ENCODE data around the gene TUBG2.

The TUBG2 gene

GRCh38 chr17:42667088-42667951 lies 8.2 kb downstream of the TUBG2 start:
- TF ChIP-seq, protein P1, sequence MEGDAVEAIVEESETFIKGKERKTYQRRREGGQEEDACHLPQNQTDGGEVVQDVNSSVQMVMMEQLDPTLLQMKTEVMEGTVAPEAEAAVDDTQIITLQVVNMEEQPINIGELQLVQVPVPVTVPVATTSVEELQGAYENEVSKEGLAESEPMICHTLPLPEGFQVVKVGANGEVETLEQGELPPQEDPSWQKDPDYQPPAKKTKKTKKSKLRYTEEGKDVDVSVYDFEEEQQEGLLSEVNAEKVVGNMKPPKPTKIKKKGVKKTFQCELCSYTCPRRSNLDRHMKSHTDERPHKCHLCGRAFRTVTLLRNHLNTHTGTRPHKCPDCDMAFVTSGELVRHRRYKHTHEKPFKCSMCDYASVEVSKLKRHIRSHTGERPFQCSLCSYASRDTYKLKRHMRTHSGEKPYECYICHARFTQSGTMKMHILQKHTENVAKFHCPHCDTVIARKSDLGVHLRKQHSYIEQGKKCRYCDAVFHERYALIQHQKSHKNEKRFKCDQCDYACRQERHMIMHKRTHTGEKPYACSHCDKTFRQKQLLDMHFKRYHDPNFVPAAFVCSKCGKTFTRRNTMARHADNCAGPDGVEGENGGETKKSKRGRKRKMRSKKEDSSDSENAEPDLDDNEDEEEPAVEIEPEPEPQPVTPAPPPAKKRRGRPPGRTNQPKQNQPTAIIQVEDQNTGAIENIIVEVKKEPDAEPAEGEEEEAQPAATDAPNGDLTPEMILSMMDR (IDR thresholded peaks at IDR 0.05): no peak
- Histone ChIP-seq H3K79me2 (no peaks in the 10 kb centered on the region), H2AFZ (no peak overlapping the region), H3K27me3 (ENCODE audit: control insufficient read depth, insufficient read depth, low read length) (no peaks in the 10 kb centered on the region), H3K4me3 (ENCODE audit: low read depth, low read length) (no peak overlapping the region), H3K27ac (no peak overlapping the region), H3K4me1 (no peaks in the 10 kb centered on the region), H3K9ac (no peak overlapping the region), H3K4me2 (ENCODE audit: low read length) (no peak overlapping the region), H3K9me3 (ENCODE audit: control insufficient read depth, low read length) (no peaks in the 10 kb centered on the region), H3K36me3 (ENCODE audit: control insufficient read depth, insufficient read depth, low read length) (no peaks in the 10 kb centered on the region)

DNA sequence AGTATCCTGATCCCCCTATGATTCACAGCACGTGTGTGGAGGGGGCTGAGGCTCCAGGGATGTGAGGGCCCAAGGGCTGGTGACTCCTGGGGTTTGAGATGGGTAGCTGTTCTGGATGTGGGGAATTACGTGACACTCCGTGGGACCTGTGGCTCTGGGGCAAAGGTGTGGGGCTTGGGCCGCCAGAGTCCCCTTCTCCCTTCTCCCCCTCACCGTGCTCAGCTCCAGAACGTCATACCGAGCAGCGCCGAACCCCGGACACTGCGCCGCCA lies 10.6 kb downstream of the TUBG2 start:
- TF ChIP-seq, protein P1 (IDR thresholded peaks at IDR 0.05): no peak
- H3K4me2 ChIP-seq (ENCODE audit: low read length): no peak overlapping the region
- H2AFZ ChIP-seq: no peak overlapping the region
- H3K4me3 ChIP-seq (ENCODE audit: low read depth, low read length): no peak overlapping the region
- H3K79me2 ChIP-seq: no peaks in the 10 kb centered on the region
- H3K9me3 ChIP-seq (ENCODE audit: control insufficient read depth, low read length): no peaks in the 10 kb centered on the region
- no peak overlapping the region for H3K9ac ChIP-seq
- no peaks in the 10 kb centered on the region for H3K27me3 ChIP-seq (ENCODE audit: control insufficient read depth, insufficient read depth, low read length)
- no peak overlapping the region for H3K27ac ChIP-seq
- no peaks in the 10 kb centered on the region for H3K4me1 ChIP-seq
- H3K36me3 ChIP-seq (ENCODE audit: control insufficient read depth, insufficient read depth, low read length): no peaks in the 10 kb centered on the region

GRCh38 chr17:42669977-42670788 lies 11.1 kb downstream of the TUBG2 start:
- Histone ChIP-seq H3K4me1 (no peaks in the 10 kb centered on the region), H3K4me2 (ENCODE audit: low read length) (no peak overlapping the region), H3K9ac (no peak overlapping the region), H3K4me3 (ENCODE audit: low read depth, low read length) (no peak overlapping the region), H3K27me3 (ENCODE audit: control insufficient read depth, insufficient read depth, low read length) (no peaks in the 10 kb centered on the region), H3K27ac (no peak overlapping the region), H3K79me2 (no peaks in the 10 kb centered on the region), H3K36me3 (ENCODE audit: control insufficient read depth, insufficient read depth, low read length) (no peaks in the 10 kb centered on the region), H2AFZ (no peak overlapping the region), H3K9me3 (ENCODE audit: control insufficient read depth, low read length) (no peaks in the 10 kb centered on the region)
- TF ChIP-seq, protein P1 (IDR thresholded peaks at IDR 0.05): no peak

GRCh38 chr17:42670789-42671657 lies 11.9 kb downstream of the TUBG2 start:
- Histone ChIP-seq H3K27ac (no peak overlapping the region), H2AFZ (no peak overlapping the region), H3K4me2 (ENCODE audit: low read length) (no peak overlapping the region), H3K27me3 (ENCODE audit: control insufficient read depth, insufficient read depth, low read length) (no peaks in the 10 kb centered on the region), H3K79me2 (peaks cover 3% of the 10 kb centered on the region), H3K4me1 (no peaks in the 10 kb centered on the region), H3K9ac (no peak overlapping the region), H3K4me3 (ENCODE audit: low read depth, low read length) (no peak overlapping the region), H3K9me3 (ENCODE audit: control insufficient read depth, low read length) (no peaks in the 10 kb centered on the region), H3K36me3 (ENCODE audit: control insufficient read depth, insufficient read depth, low read length) (no peaks in the 10 kb centered on the region)
- TF ChIP-seq, protein P1 (IDR thresholded peaks at IDR 0.05): no peak

Measured in parathyroid adenoma (tissue), 2 donors.